Osteoblast (primary cell): ENCODE measurements around the gene NKX1-2. TPM values are rescaled to one million over a fixed set of nuclear protein-coding genes. Genes with fewer than 3 reads are reported as not detected.

Experiments used
- DNase-seq: peaks from one replicate; pipeline ENCODE4 v3.0.0; 2011; ENCODE audit warnings: low spot score, mixed read lengths; ENCODE audit not compliant: insufficient read length; ENCODE audit errors: missing footprints
- H2AFZ ChIP-seq: 2 replicates; pipeline ENCODE4 v1.6.0; 2011; ENCODE audit warnings: mild to moderate bottlenecking, low read length
- H3K27ac ChIP-seq: 2 replicates; pipeline ENCODE4 v1.5.1; 2011; ENCODE audit warnings: mild to moderate bottlenecking, low read depth, low read length, moderate library complexity
- H3K27me3 ChIP-seq: 2 replicates; pipeline ENCODE4 v1.6.0; 2012; ENCODE audit warnings: mild to moderate bottlenecking, control low read depth, inconsistent platforms, low read length, moderate library complexity; ENCODE audit not compliant: insufficient read depth
- H3K36me3 ChIP-seq: 2 replicates; pipeline ENCODE4 v1.5.1; 2011; ENCODE audit warnings: mild to moderate bottlenecking, low read length, control low read depth, moderate library complexity; ENCODE audit not compliant: insufficient read depth
- H3K4me1 ChIP-seq: 2 replicates; pipeline ENCODE4 v1.5.1; 2011; ENCODE audit warnings: mild to moderate bottlenecking, low read length, control low read depth, moderate library complexity; ENCODE audit not compliant: insufficient read depth
- H3K4me2 ChIP-seq: 2 replicates; pipeline ENCODE4 v1.6.0; 2011; ENCODE audit warnings: mild to moderate bottlenecking, low read length; ENCODE audit not compliant: insufficient read depth
- H3K4me3 ChIP-seq: fragments of 200-600 bp; sonication (generic); 3 replicates; pipeline ENCODE4 v1.5.1; 2012; ENCODE audit warnings: mild to moderate bottlenecking, low read length, inconsistent platforms; ENCODE audit not compliant: insufficient read depth
- H3K79me2 ChIP-seq: 2 replicates; pipeline ENCODE4 v1.6.0; 2012; ENCODE audit warnings: mild to moderate bottlenecking, low read length, control low read depth, inconsistent platforms; ENCODE audit not compliant: insufficient read depth
- H3K9me3 ChIP-seq: 2 replicates; pipeline ENCODE4 v1.5.1; 2011; ENCODE audit warnings: low read depth, low read length, control low read depth
- H4K20me1 ChIP-seq: 2 replicates; pipeline ENCODE4 v1.6.0; 2012; ENCODE audit warnings: mild to moderate bottlenecking, low read length, control low read depth; ENCODE audit not compliant: insufficient read depth
- CTCF ChIP-seq: IDR thresholded peaks from 2 replicates; pipeline ENCODE4 v1.5.1; 2011; ENCODE audit warnings: mild to moderate bottlenecking, low read depth, low read length, moderate library complexity; ENCODE audit errors: extremely low read depth
- total RNA-seq: library from RNA; depleted of rRNA; stranded (reverse); fragments of >200 nt; gene quantifications from 2 replicates; pipeline ENCODE4 v1.2.3, GENCODE V29; 2012

The NKX1-2 gene
- total RNA-seq, 1 donor: not detected

GRCh38 chr10:124477614-124478363 lies 28.0 kb upstream of the NKX1-2 start:
- DNase-seq: no peak
- Histone ChIP-seq H3K79me2 (no peaks in the 10 kb centered on the region), H2AFZ (no peak overlapping the region)

GRCh38 chr10:124476043-124476725 lies 26.3 kb upstream of the NKX1-2 start:
- H4K20me1 ChIP-seq: peaks cover 17% of the 10 kb centered on the region
- H3K9me3 ChIP-seq: no peaks in the 10 kb centered on the region
- no peak overlapping the region for H2AFZ ChIP-seq
- H3K79me2 ChIP-seq: no peaks in the 10 kb centered on the region
- no peak for DNase-seq
- no peak for TF ChIP-seq CTCF
- no peak overlapping the region for H3K4me3 ChIP-seq
- no peak overlapping the region for H3K27ac ChIP-seq
- no peaks in the 10 kb centered on the region for H3K27me3 ChIP-seq
- no peaks in the 10 kb centered on the region for H3K36me3 ChIP-seq
- H3K4me1 ChIP-seq: no peaks in the 10 kb centered on the region
- H3K4me2 ChIP-seq: no peak overlapping the region

More at GRCh38 chr10:124477614-124478363, 28.0 kb upstream of the NKX1-2 start:
- Histone ChIP-seq H3K36me3 (no peaks in the 10 kb centered on the region), H3K4me1 (no peaks in the 10 kb centered on the region), H4K20me1 (peaks cover 17% of the 10 kb centered on the region), H3K4me2 (no peak overlapping the region), H3K27ac (no peak overlapping the region), H3K4me3 (no peak overlapping the region), H3K9me3 (no peaks in the 10 kb centered on the region), H3K27me3 (no peaks in the 10 kb centered on the region)
- TF ChIP-seq CTCF: no peak

- no peaks in the 10 kb centered on the region for H3K4me1 ChIP-seq
- no peak overlapping the region for H3K4me2 ChIP-seq
- no peak for TF ChIP-seq CTCF
- DNase-seq: no peak
- no peaks in the 10 kb centered on the region for H3K9me3 ChIP-seq
- H3K36me3 ChIP-seq: no peaks in the 10 kb centered on the region
- no peak overlapping the region for H3K27ac ChIP-seq
- peaks cover 18% of the 10 kb centered on the region for H4K20me1 ChIP-seq
- no peak overlapping the region for H2AFZ ChIP-seq
- H3K79me2 ChIP-seq: no peaks in the 10 kb centered on the region
- H3K27me3 ChIP-seq: no peaks in the 10 kb centered on the region
- no peak overlapping the region for H3K4me3 ChIP-seq
Observed at GRCh38 chr10:124474514-124475070, 24.8 kb upstream of the NKX1-2 start.

GRCh38 chr10:124473070-124473469 lies 23.2 kb upstream of the NKX1-2 start:
- no peaks in the 10 kb centered on the region for H3K4me1 ChIP-seq
- no peaks in the 10 kb centered on the region for H3K9me3 ChIP-seq
- peaks cover 15% of the 10 kb centered on the region for H4K20me1 ChIP-seq
- no peak overlapping the region for H3K4me2 ChIP-seq
- no peaks in the 10 kb centered on the region for H3K36me3 ChIP-seq
- no peaks in the 10 kb centered on the region for H3K79me2 ChIP-seq
- no peak for TF ChIP-seq CTCF
- no peak overlapping the region for H2AFZ ChIP-seq
- no peak overlapping the region for H3K4me3 ChIP-seq
- DNase-seq: no peak
- H3K27ac ChIP-seq: no peak overlapping the region
- no peaks in the 10 kb centered on the region for H3K27me3 ChIP-seq
